ENCODE results near the gene PLXNC1. TPM values are rescaled to one million over a fixed set of nuclear protein-coding genes. Genes with fewer than 3 reads are reported as not detected.

PLXNC1 gene
- polyA plus RNA-seq, 1 donor (not counting 4 experiments of a cell fraction or from before 2014, with no cell fraction given), result 0.17 TPM

- Histone ChIP-seq H3K9ac (ENCODE audit: control insufficient read depth, extremely low read depth, insufficient read depth, low read length) (no peak overlapping the region), H3K9me1 (ENCODE audit: control insufficient read depth, extremely low read depth, insufficient read depth, low read length) (no peaks in the 10 kb centered on the region), H3K36me3 (ENCODE audit: control insufficient read depth in 2 of 2, extremely low read depth in 1 of 2, insufficient read depth in 2 of 2, low read length in 2 of 2) (peaks cover 4% of the 10 kb centered on the region in 2 experiments), H3K4me3 (ENCODE audit: control insufficient read depth in 2 of 3, extremely low read depth in 1 of 3, insufficient read depth in 2 of 3, low read depth in 1 of 3, low read length in 3 of 3) (no peak overlapping the region), H2AFZ (ENCODE audit: control insufficient read depth, low read length) (no peak overlapping the region), H3K27me3 (ENCODE audit: control insufficient read depth, extremely low read depth, insufficient read depth, low read length) (no peaks in the 10 kb centered on the region), H3K4me1 (ENCODE audit: control insufficient read depth, extremely low read depth, insufficient read depth, low read length) (no peaks in the 10 kb centered on the region), H3K9me3 (ENCODE audit: control insufficient read depth, low read depth, low read length) (no peaks in the 10 kb centered on the region), H4K20me1 (ENCODE audit: control insufficient read depth, extremely low read depth, insufficient read depth, low read length) (no peaks in the 10 kb centered on the region), H3K4me2 (ENCODE audit: control insufficient read depth, extremely low read depth, insufficient read depth, low read depth, low read length) (no peak overlapping the region), H3K27ac (ENCODE audit: control insufficient read depth, insufficient read depth, low read length) (no peak overlapping the region), H3K79me2 (ENCODE audit: control insufficient read depth, insufficient read depth, low read length) (no peaks in the 10 kb centered on the region)
- DNase-seq (ENCODE audit: low read depth, low spot score) (no peak), FAIRE-seq (no peak)
- TF ChIP-seq CTCF (optimal IDR thresholded peaks at IDR 0.05 in 1 of 3, IDR thresholded peaks at IDR 0.05 in 1 of 3, conservative IDR thresholded peaks at IDR 0.05 in 1 of 3; ENCODE audit: extremely low read depth in 1 of 3, insufficient read depth in 2 of 3, low read length in 3 of 3) (no peak), EZH2 (IDR thresholded peaks at IDR 0.05; ENCODE audit: low read length) (no peak)
- dilution Hi-C loops (cut with MboI; ENCODE audit: extremely low pct_ligation_motif_present, low sequenced_read_pairs), result no loop called here
Observed at GRCh38 chr12:94327809-94328208, 179.4 kb downstream of the PLXNC1 start.

GRCh38 chr12:94329366-94329765 lies 181.0 kb downstream of the PLXNC1 start:
- H4K20me1 ChIP-seq (ENCODE audit: control insufficient read depth, extremely low read depth, insufficient read depth, low read length), result no peaks in the 10 kb centered on the region
- H3K79me2 ChIP-seq (ENCODE audit: control insufficient read depth, insufficient read depth, low read length), result no peaks in the 10 kb centered on the region
- FAIRE-seq, result no peak
- H3K9me3 ChIP-seq (ENCODE audit: control insufficient read depth, low read depth, low read length), result no peaks in the 10 kb centered on the region
- no peak overlapping the region for H3K9ac ChIP-seq (ENCODE audit: control insufficient read depth, extremely low read depth, insufficient read depth, low read length)
- no peaks in the 10 kb centered on the region for H3K27me3 ChIP-seq (ENCODE audit: control insufficient read depth, extremely low read depth, insufficient read depth, low read length)
- no peak overlapping the region for H3K27ac ChIP-seq (ENCODE audit: control insufficient read depth, insufficient read depth, low read length)
- no peak overlapping the region for H3K4me2 ChIP-seq (ENCODE audit: control insufficient read depth, extremely low read depth, insufficient read depth, low read depth, low read length)
- H3K4me3 ChIP-seq (ENCODE audit: control insufficient read depth in 2 of 3, extremely low read depth in 1 of 3, insufficient read depth in 2 of 3, low read depth in 1 of 3, low read length in 3 of 3), result no peak overlapping the region
- dilution Hi-C loops (cut with MboI; ENCODE audit: extremely low pct_ligation_motif_present, low sequenced_read_pairs), result no loop called here
- H3K4me1 ChIP-seq (ENCODE audit: control insufficient read depth, extremely low read depth, insufficient read depth, low read length), result no peaks in the 10 kb centered on the region
- no peak overlapping the region for H2AFZ ChIP-seq (ENCODE audit: control insufficient read depth, low read length)
- no peak for TF ChIP-seq CTCF (optimal IDR thresholded peaks at IDR 0.05 in 1 of 3, IDR thresholded peaks at IDR 0.05 in 1 of 3, conservative IDR thresholded peaks at IDR 0.05 in 1 of 3; ENCODE audit: extremely low read depth in 1 of 3, insufficient read depth in 2 of 3, low read length in 3 of 3)
- TF ChIP-seq EZH2 (IDR thresholded peaks at IDR 0.05; ENCODE audit: low read length), result no peak
- H3K36me3 ChIP-seq (ENCODE audit: control insufficient read depth in 2 of 2, extremely low read depth in 1 of 2, insufficient read depth in 2 of 2, low read length in 2 of 2), result peaks cover 0 to 4% of the 10 kb centered on the region in 2 experiments
- H3K9me1 ChIP-seq (ENCODE audit: control insufficient read depth, extremely low read depth, insufficient read depth, low read length), result no peaks in the 10 kb centered on the region
- no peak for DNase-seq (ENCODE audit: low read depth, low spot score)
